Tibial nerve (tissue), 4 donors: ENCODE data around the gene SPTBN1. TPM values are rescaled to one million over a fixed set of nuclear protein-coding genes. Genes with fewer than 3 reads are reported as not detected.

Experiments used
- DNase-seq, 2 donors: peaks; one replicate each; pipeline ENCODE4 v3.0.0-alpha.2; 2019; ENCODE audit warnings: low spot score in 2 of 2
- H3K27ac ChIP-seq, 4 donors: fragments of 200-600 bp; sonication (generic) in 3 of 4; one replicate each; pipeline ENCODE4 v1.5.1; 2017 to 2019; ENCODE audit warnings: mild to moderate bottlenecking in 1 of 4
- H3K27me3 ChIP-seq, 2 donors: fragments of 200-600 bp; sonication (generic) in 1 of 2; one replicate each; pipeline versions ENCODE4 v1.5.1 to v1.6.0; 2017 to 2019
- H3K36me3 ChIP-seq, 3 donors: fragments of 200-600 bp; sonication (generic); one replicate each; pipeline ENCODE4 v1.5.1; 2018 to 2019
- H3K4me1 ChIP-seq, 4 donors: fragments of 200-600 bp; sonication (generic) in 3 of 4; one replicate each; pipeline ENCODE4 v1.5.1; 2017 to 2019
- H3K4me3 ChIP-seq, 4 donors: fragments of 200-600 bp; sonication (generic) in 3 of 4; one replicate each; pipeline ENCODE4 v1.5.1; 2017 to 2019; ENCODE audit warnings: mild to moderate bottlenecking in 1 of 4, moderate library complexity in 1 of 4
- H3K9me3 ChIP-seq, 4 donors: fragments of 200-600 bp; sonication (generic) in 3 of 4; one replicate each; pipeline ENCODE4 v1.5.1; 2017 to 2019
- EP300 ChIP-seq, 2 donors: sonication (generic); formaldehyde crosslinking; IDR thresholded peaks; one replicate each; pipeline ENCODE4 v1.6.1; 2017; ENCODE audit warnings: antibody characterized with exemption in 2 of 2, mild to moderate bottlenecking in 1 of 2
- POLR2A ChIP-seq, 2 donors: fragments of 450-650 bp; IDR thresholded peaks; one replicate each; pipeline ENCODE4 v1.6.1; 2017; ENCODE audit warnings: antibody characterized with exemption in 2 of 2, mild to moderate bottlenecking in 2 of 2, moderate library complexity in 2 of 2
- whole genome bisulfite sequencing, 2 donors: methylation state at CpG; one replicate each; pipeline ENCODE4 v1.1.5; 2018; 5-methylcytosine and 5-hydroxymethylcytosine counted together
- total RNA-seq, 4 donors: library from RNA; depleted of rRNA; stranded (reverse); fragments of >200 nt; gene quantifications; one replicate each; pipeline ENCODE4 v1.1.0, GENCODE V29; 2016
- TF ChIP-seq, protein P1 (sequence below), 5 experiments: fragments of 200-600 bp in 3 of 5; fragments of 450-650 bp in 2 of 5; sonication (generic) in 3 of 5; IDR thresholded peaks; one replicate each; pipeline ENCODE4 v1.5.1; 2016 to 2019; ENCODE audit warnings: antibody characterized with exemption in 5 of 5, mild to moderate bottlenecking in 3 of 5, moderate library complexity in 2 of 5

The SPTBN1 gene
- total RNA-seq, 4 donors from 2014 or later, result 670 to 967 (median 890) TPM

- WGBS, 2 donors, result 83 to 87% methylated on average over 2 of the region's 2 CpGs
Observed at GRCh38 chr2:54683596-54683995, 227.5 kb downstream of the SPTBN1 start.

DNA sequence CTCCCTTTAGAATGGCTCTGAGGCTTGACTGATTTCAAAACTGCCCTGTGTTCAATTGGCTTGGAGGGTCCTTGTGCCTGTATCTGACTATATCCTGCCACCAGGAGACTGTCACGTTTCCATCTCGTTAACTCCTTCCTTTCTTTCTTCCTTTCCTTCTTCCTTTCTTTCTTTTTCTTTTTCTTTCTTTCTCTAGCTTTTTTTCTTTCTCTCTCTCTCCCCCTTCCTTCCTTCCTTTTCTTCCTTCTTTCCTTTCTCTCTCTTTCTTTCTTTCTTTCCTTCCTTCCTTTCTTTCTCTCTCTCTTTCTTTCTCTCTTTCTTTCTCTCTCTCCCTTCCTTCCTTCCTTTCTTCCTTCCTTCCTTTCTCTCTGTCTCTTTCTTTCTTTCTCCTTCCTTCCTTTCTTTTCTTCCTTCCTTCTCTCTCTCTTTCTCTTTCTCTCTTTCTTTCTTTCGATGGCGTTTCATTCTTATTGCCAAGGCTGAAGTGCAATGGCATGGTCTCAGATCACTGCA lies 229.2 kb downstream of the SPTBN1 start:
- H3K4me1 ChIP-seq, result no peaks in the 10 kb centered on the region
- no peak overlapping the region for H3K27ac ChIP-seq
- H3K36me3 ChIP-seq, result no peaks in the 10 kb centered on the region
- no peaks in the 10 kb centered on the region for H3K9me3 ChIP-seq
- no peak overlapping the region for H3K4me3 ChIP-seq
- 76 to 77% methylated on average over 4 of the region's 4 CpGs for WGBS, 2 donors
- no peak for DNase-seq
- TF ChIP-seq POLR2A (IDR thresholded peaks at IDR 0.05), result no peak
- TF ChIP-seq EP300 (IDR thresholded peaks at IDR 0.05), result no peak
- TF ChIP-seq, protein P1, sequence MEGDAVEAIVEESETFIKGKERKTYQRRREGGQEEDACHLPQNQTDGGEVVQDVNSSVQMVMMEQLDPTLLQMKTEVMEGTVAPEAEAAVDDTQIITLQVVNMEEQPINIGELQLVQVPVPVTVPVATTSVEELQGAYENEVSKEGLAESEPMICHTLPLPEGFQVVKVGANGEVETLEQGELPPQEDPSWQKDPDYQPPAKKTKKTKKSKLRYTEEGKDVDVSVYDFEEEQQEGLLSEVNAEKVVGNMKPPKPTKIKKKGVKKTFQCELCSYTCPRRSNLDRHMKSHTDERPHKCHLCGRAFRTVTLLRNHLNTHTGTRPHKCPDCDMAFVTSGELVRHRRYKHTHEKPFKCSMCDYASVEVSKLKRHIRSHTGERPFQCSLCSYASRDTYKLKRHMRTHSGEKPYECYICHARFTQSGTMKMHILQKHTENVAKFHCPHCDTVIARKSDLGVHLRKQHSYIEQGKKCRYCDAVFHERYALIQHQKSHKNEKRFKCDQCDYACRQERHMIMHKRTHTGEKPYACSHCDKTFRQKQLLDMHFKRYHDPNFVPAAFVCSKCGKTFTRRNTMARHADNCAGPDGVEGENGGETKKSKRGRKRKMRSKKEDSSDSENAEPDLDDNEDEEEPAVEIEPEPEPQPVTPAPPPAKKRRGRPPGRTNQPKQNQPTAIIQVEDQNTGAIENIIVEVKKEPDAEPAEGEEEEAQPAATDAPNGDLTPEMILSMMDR (IDR thresholded peaks at IDR 0.05), result no peak
- H3K27me3 ChIP-seq, result no peaks in the 10 kb centered on the region

More at GRCh38 chr2:54683596-54683995, 227.5 kb downstream of the SPTBN1 start:
- Histone ChIP-seq H3K4me3 (no peak overlapping the region), H3K27me3 (no peaks in the 10 kb centered on the region), H3K27ac (no peak overlapping the region), H3K36me3 (no peaks in the 10 kb centered on the region), H3K9me3 (no peaks in the 10 kb centered on the region), H3K4me1 (no peaks in the 10 kb centered on the region)
- no peak for DNase-seq
- TF ChIP-seq, protein P1 (IDR thresholded peaks at IDR 0.05), result no peak
- no peak for TF ChIP-seq EP300 (IDR thresholded peaks at IDR 0.05)

DNA sequence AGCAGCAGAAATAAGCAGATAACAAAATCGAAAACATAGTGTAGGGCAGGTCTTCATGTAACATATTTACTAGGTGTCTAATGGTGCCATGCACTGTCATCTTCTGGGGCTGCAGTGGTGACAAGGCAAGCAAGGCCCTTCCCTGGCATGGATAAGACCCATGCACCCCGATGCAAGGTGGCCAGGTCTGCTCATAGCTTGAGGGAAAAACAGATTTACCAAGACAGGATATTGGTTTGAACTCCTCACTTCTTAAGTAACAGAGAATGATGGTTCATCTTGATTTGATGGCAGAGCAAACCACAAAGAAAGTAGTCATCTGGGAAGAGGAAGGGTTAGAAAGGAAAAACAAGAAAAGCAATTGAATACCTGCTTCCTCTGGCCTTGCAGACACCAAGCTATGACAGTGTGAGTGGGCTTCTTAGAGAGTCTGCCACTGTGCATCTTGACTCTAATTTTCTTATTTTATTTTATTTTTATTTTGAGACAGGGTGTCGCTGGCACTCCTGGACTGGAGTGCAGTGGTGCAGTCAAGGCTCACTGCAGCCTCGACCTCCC lies 231.5 kb downstream of the SPTBN1 start:
- Histone ChIP-seq H3K4me3 (no peak overlapping the region), H3K27ac (no peak overlapping the region), H3K9me3 (no peaks in the 10 kb centered on the region), H3K36me3 (no peaks in the 10 kb centered on the region), H3K4me1 (no peaks in the 10 kb centered on the region), H3K27me3 (no peaks in the 10 kb centered on the region)
- WGBS, 2 donors, result 90 to 94% methylated on average over 4 of the region's 4 CpGs
- no peak for TF ChIP-seq EP300 (IDR thresholded peaks at IDR 0.05)
- TF ChIP-seq, protein P1 (IDR thresholded peaks at IDR 0.05), result no peak
- TF ChIP-seq POLR2A (IDR thresholded peaks at IDR 0.05), result no peak
- no peak for DNase-seq

DNA sequence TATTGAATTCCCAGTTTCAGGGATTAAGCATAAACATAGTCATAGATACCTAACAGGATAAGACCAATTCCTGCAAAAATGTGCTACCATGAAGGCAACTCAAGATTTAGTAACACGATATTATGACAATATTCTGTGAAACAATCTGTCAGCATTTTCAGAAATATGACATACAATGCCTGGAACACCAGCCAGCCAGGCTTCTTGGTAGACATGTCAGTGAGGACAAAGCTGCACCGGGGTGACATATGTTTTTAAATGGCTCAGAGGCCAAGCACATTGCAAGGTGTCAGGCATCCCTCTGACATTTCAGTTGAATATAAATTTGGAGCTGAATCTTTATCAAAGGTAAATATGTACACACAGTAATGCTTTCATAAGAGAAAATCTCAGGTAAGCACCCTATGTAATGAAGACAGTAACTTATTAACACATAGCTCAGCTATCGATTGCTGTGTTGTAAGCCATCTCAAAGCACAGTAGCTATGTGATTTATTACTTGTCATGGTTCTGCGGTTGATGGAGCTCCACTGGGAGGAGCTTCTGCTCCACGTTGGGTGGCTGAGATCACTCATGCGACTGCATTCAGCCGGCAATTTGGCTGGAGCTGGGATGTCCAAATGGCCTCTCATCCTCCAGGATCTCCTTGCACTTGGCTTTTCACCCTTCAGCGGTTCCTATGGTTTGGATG lies 235.5 kb downstream of the SPTBN1 start:
- Histone ChIP-seq H3K4me1 (no peaks in the 10 kb centered on the region), H3K27me3 (no peaks in the 10 kb centered on the region), H3K9me3 (no peaks in the 10 kb centered on the region), H3K4me3 (no peak overlapping the region), H3K27ac (no peak overlapping the region), H3K36me3 (no peaks in the 10 kb centered on the region)
- TF ChIP-seq, protein P1 (IDR thresholded peaks at IDR 0.05), result no peak
- TF ChIP-seq EP300 (IDR thresholded peaks at IDR 0.05) (no peak), POLR2A (IDR thresholded peaks at IDR 0.05) (no peak)
- 80 to 82% methylated on average over 8 of the region's 8 CpGs for WGBS, 2 donors
- no peak for DNase-seq

DNA sequence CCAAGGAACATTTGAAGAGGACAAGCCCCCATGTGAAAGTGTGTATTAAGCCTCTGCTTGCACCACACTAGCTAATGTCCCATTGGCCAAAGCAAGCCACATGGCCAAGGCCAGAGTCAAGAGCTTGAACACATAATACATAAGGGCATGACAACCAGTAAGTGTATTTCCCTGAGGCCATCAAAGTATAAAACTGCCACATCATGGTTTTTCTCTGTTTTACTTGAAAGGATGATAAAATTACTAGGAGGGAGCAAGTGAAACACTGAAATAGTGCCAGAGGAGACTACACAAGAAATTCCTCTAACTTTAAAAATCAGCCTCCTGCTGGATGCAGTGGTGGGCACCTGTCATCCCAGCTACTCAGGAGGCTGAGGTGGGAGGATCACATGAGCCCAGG lies 236.4 kb downstream of the SPTBN1 start:
- no peak for TF ChIP-seq POLR2A (IDR thresholded peaks at IDR 0.05)
- TF ChIP-seq EP300 (IDR thresholded peaks at IDR 0.05), result no peak
- TF ChIP-seq, protein P1 (IDR thresholded peaks at IDR 0.05), result no peak
- Histone ChIP-seq H3K4me1 (no peaks in the 10 kb centered on the region), H3K36me3 (no peaks in the 10 kb centered on the region)

More for the DNA sequence above, 236.4 kb downstream of the SPTBN1 start:
- Histone ChIP-seq H3K4me3 (no peak overlapping the region), H3K27me3 (no peaks in the 10 kb centered on the region), H3K27ac (no peak overlapping the region), H3K9me3 (no peaks in the 10 kb centered on the region)
- no peak for DNase-seq
